Measurements from ENCODE around the gene WWOX. TPM values are rescaled to one million over a fixed set of nuclear protein-coding genes. Genes with fewer than 3 reads are reported as not detected.

The WWOX gene
- total RNA-seq, 1 donor from 2014 or later = 29.6 TPM

GRCh38 chr16:78303946-78304345 lies 204.5 kb downstream of the WWOX start:
- no peak for DNase-seq (ENCODE audit: low read depth)

GRCh38 chr16:78306361-78306760 lies 206.9 kb downstream of the WWOX start:
- TF ChIP-seq CTCF (conservative IDR thresholded peaks at IDR 0.05; ENCODE audit: low read depth, low read length) = no peak
- DNase-seq (ENCODE audit: low read depth) = no peak
- no peak overlapping the region for H3K4me3 ChIP-seq (ENCODE audit: low read depth, low read length)

More at GRCh38 chr16:78303946-78304345, 204.5 kb downstream of the WWOX start:
- TF ChIP-seq CTCF (conservative IDR thresholded peaks at IDR 0.05; ENCODE audit: low read depth, low read length) = no peak
- no peak overlapping the region for H3K4me3 ChIP-seq (ENCODE audit: low read depth, low read length)

GRCh38 chr16:78307824-78308528 lies 208.5 kb downstream of the WWOX start:
- no peak for DNase-seq (ENCODE audit: low read depth)
- no peak for TF ChIP-seq CTCF (conservative IDR thresholded peaks at IDR 0.05; ENCODE audit: low read depth, low read length)
- no peak overlapping the region for H3K4me3 ChIP-seq (ENCODE audit: low read depth, low read length)

- DNase-seq (ENCODE audit: low read depth) = no peak
- H3K4me3 ChIP-seq (ENCODE audit: low read depth, low read length) = no peak overlapping the region
- TF ChIP-seq CTCF (conservative IDR thresholded peaks at IDR 0.05; ENCODE audit: low read depth, low read length) = no peak
Measured at GRCh38 chr16:78309763-78310162, 210.3 kb downstream of the WWOX start.

GRCh38 chr16:78310196-78310595 lies 210.7 kb downstream of the WWOX start:
- no peak for TF ChIP-seq CTCF (conservative IDR thresholded peaks at IDR 0.05; ENCODE audit: low read depth, low read length)
- no peak for DNase-seq (ENCODE audit: low read depth)
- no peak overlapping the region for H3K4me3 ChIP-seq (ENCODE audit: low read depth, low read length)

- TF ChIP-seq CTCF (conservative IDR thresholded peaks at IDR 0.05; ENCODE audit: low read depth, low read length) = no peak
- no peak overlapping the region for H3K4me3 ChIP-seq (ENCODE audit: low read depth, low read length)
- DNase-seq (ENCODE audit: low read depth) = no peak
Measured at GRCh38 chr16:78310990-78311561, 211.6 kb downstream of the WWOX start.

GRCh38 chr16:78311831-78312230 lies 212.4 kb downstream of the WWOX start:
- H3K4me3 ChIP-seq (ENCODE audit: low read depth, low read length) = no peak overlapping the region
- no peak for TF ChIP-seq CTCF (conservative IDR thresholded peaks at IDR 0.05; ENCODE audit: low read depth, low read length)
- DNase-seq (ENCODE audit: low read depth) = no peak

Data from epithelial cell of proximal tubule (primary cell).